Spinal cord (tissue), 10 donors: Measurements from ENCODE around the gene NMNAT2. TPM values are rescaled to one million over a fixed set of nuclear protein-coding genes. Genes with fewer than 3 reads are reported as not detected.

Experiments used
- DNase-seq, 6 donors: peaks; one replicate each; pipeline versions ENCODE4 v3.0.0 to v3.0.0-alpha.2; 2013 to 2015; ENCODE audit warnings: low spot score in 6 of 6, low read depth in 4 of 6
- H3K27ac ChIP-seq: one replicate; pipeline ENCODE4 v1.5.1; 2013; ENCODE audit warnings: low read depth, low read length, control low read depth
- H3K27me3 ChIP-seq: one replicate; pipeline ENCODE4 v1.6.1; 2013; ENCODE audit warnings: low read length; ENCODE audit not compliant: control insufficient read depth, insufficient read depth
- H3K36me3 ChIP-seq: one replicate; pipeline ENCODE4 v1.6.1; 2013; ENCODE audit warnings: low read length; ENCODE audit not compliant: control insufficient read depth, insufficient read depth
- H3K4me1 ChIP-seq: one replicate; pipeline ENCODE4 v1.6.1; 2013; ENCODE audit warnings: low read length; ENCODE audit not compliant: control insufficient read depth, insufficient read depth
- H3K4me3 ChIP-seq: one replicate; pipeline ENCODE4 v1.5.1; 2013; ENCODE audit warnings: low read depth, low read length, control low read depth
- H3K9me3 ChIP-seq: one replicate; pipeline ENCODE4 v1.6.1; 2013; ENCODE audit warnings: low read length; ENCODE audit not compliant: control insufficient read depth, insufficient read depth
- WGBS: methylation state at CpG from one replicate; pipeline ENCODE4 v1.1.5; 2013; ENCODE audit warnings: missing lambda C conversion rate; ENCODE audit not compliant: insufficient coverage; 5-methylcytosine and 5-hydroxymethylcytosine counted together
- polyA plus RNA-seq, 2 donors: library from polyadenylated mRNA; unstranded; fragments of 120-200 nt; gene quantifications; one replicate each; pipeline ENCODE4 v1.2.1, GENCODE V29; 2013; ENCODE audit not compliant: insufficient read length in 2 of 2
- total RNA-seq, 2 donors: library from RNA; depleted of rRNA in 1 of 2; stranded (reverse); fragments of 120-200 nt in 1 of 2; fragments of >200 nt in 1 of 2; gene quantifications; one replicate each; pipeline versions ENCODE4 v1.2.3 to v1.2.4, GENCODE V29; 2013 to 2014
- donor health status: healthy.

The NMNAT2 gene
- total and polyA plus RNA-seq, 4 donors: 20.8 to 65.9 (median 45.4) TPM

DNA sequence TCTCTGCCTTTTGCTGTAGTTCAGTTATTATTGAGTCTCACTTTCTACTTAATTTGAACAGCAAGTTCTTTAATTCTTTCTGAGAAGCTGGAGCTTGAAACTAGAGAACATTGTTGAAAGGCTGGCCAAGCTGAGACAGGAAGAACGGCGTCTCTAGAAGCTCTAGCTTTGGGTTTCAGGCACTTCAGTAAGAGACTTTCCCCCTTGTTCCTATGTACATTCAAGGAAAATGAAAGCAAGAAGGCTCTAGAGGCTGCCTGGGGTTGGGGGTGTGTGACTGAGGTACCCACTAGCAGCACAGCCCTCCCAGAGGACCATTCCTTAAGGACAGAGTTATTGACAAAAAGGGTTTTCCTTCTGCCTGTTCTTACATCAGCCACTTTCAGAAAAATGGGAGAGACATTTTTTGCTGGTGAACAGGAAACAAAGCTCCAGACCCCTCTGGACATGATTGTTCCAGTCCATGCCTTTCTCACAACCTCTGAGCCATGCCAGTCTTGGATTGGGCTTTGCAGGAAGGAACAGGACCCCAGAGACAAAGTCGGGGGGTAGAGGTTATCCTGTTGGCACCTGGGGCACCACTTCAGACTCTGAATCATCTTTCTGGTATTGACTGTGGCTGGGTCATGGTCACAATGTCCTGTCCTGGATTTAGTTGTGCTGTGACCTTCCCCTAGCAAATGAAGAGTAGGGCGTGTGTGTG lies 169.0 kb downstream of the NMNAT2 start:
- no peaks in the 10 kb centered on the region for H3K27me3 ChIP-seq
- peaks cover 22% of the 10 kb centered on the region for H3K36me3 ChIP-seq
- 78% methylated on average over 1 of the region's 4 CpGs for WGBS
- no peak for DNase-seq
- no peak overlapping the region for H3K4me3 ChIP-seq
- H3K4me1 ChIP-seq: no peaks in the 10 kb centered on the region
- H3K9me3 ChIP-seq: no peaks in the 10 kb centered on the region
- no peak overlapping the region for H3K27ac ChIP-seq

DNA sequence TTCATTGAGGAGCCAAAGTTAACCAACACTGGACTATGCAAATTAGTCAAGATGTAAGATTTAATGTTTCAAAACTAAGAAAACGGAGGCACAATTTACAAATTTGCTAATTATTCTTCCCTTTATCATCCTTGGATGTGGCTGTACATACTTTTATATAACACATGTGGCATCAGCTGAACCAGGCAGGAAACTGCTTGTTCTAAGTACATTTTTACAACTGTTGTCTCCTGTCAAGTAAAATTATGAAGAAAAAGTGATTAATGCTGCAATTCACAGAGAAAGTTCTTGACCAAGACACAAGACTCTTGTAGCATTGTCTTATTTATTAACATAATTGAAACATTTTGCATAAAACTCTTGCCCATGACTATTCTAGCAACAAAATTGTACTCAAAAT lies 170.2 kb downstream of the NMNAT2 start:
- no peak overlapping the region for H3K4me3 ChIP-seq
- WGBS: no CpG with 5 or more reads among the region's 1 CpG
- DNase-seq: no peak

DNA sequence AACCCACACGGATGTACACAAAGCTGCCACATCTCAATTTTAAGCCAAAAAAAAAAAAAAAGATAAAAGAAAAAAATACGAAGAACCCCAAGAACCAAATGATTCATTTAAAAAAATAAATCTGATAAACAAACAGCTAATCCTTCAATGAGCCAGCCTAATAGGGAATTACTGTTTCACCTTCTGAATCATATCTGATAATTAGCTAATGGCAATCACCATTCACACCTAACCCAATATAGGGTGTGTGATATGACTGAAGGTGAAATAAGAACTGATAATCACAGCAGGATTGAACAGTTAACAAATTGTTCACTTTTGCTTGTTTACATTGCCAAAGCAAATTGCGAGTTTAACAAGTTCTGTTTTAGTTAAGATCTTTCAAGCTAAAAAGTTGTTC lies 170.7 kb downstream of the NMNAT2 start:
- no CpG with 5 or more reads among the region's 3 CpGs for WGBS

More for the DNA sequence above, 170.2 kb downstream of the NMNAT2 start:
- H3K36me3 ChIP-seq: peaks cover 22% of the 10 kb centered on the region
- no peaks in the 10 kb centered on the region for H3K4me1 ChIP-seq
- no peaks in the 10 kb centered on the region for H3K9me3 ChIP-seq
- no peak overlapping the region for H3K27ac ChIP-seq
- H3K27me3 ChIP-seq: no peaks in the 10 kb centered on the region

DNA sequence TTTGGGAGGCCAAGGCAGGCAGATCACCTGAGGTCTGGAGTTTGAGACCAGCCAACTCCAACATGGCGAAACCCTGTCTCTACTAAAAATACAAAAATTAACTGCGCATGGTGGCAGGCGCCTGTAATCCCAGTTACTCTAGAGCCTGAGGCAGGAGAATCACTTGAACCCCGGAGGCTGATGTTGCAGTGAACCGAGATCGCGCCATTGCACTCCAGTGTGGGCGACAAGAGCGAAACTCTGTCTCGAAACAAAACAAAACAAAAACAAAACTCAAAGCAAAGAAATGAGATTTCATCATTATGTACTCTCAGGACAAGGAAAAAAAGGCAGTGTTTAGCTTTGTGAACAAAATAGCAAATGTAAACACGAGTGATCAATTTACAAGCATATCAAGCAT lies 171.1 kb downstream of the NMNAT2 start:
- Histone ChIP-seq H3K27me3 (no peaks in the 10 kb centered on the region), H3K4me3 (no peak overlapping the region), H3K36me3 (peaks cover 15% of the 10 kb centered on the region), H3K27ac (no peak overlapping the region), H3K9me3 (no peaks in the 10 kb centered on the region), H3K4me1 (no peaks in the 10 kb centered on the region)
- 100% methylated on average over 5 of the region's 11 CpGs for WGBS
- no peak for DNase-seq

More for the DNA sequence above, 170.7 kb downstream of the NMNAT2 start:
- H3K9me3 ChIP-seq: no peaks in the 10 kb centered on the region
- H3K4me3 ChIP-seq: no peak overlapping the region
- no peak overlapping the region for H3K27ac ChIP-seq
- H3K36me3 ChIP-seq: peaks cover 19% of the 10 kb centered on the region
- H3K27me3 ChIP-seq: no peaks in the 10 kb centered on the region
- DNase-seq: no peak
- no peaks in the 10 kb centered on the region for H3K4me1 ChIP-seq

DNA sequence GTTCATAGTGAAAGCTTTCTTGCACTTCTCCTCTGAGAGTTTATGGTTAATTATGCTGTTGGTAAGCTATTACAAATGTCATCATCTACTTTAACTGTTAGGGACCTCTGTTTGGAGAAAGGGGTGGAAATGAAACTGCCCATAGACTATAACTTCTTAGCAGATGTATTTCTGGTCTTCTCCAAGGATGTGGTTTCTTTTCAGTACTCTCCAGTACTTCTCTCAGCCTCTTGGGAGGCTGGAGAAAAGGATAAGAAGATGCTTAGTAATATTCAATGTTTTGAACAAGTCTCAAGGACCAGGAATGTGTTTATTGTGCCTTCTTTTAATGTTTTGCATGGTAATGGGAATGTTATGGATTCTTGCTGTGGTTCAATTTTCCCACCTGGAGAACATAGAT lies 171.7 kb downstream of the NMNAT2 start:
- Histone ChIP-seq H3K4me3 (no peak overlapping the region), H3K36me3 (peaks cover 8% of the 10 kb centered on the region), H3K4me1 (no peaks in the 10 kb centered on the region), H3K27me3 (no peaks in the 10 kb centered on the region), H3K9me3 (no peaks in the 10 kb centered on the region), H3K27ac (no peak overlapping the region)
- no peak for DNase-seq

DNA sequence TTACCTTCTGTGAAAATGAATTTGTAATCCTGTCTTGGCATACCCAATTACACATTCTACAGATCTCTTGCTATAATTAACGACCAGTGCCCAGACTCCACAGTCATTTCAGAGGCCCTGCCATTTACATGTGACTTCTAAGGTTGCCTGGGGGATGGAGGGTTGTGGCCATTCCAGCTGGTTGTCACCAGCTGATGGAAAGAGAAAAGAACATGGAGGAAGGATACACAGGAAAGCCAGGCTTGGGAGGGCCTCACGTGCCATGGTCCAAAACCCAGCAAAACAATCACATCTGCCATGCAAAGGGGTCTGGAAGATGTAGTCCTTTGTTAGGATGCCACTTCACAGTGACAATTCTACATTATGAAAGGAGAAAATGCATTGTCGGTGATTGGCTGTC lies 172.8 kb downstream of the NMNAT2 start:
- Histone ChIP-seq H3K27me3 (no peaks in the 10 kb centered on the region), H3K27ac (no peak overlapping the region), H3K36me3 (peaks cover 5% of the 10 kb centered on the region), H3K4me3 (no peak overlapping the region), H3K4me1 (no peaks in the 10 kb centered on the region), H3K9me3 (no peaks in the 10 kb centered on the region)
- DNase-seq: no peak
- no CpG with 5 or more reads among the region's 3 CpGs for WGBS

DNA sequence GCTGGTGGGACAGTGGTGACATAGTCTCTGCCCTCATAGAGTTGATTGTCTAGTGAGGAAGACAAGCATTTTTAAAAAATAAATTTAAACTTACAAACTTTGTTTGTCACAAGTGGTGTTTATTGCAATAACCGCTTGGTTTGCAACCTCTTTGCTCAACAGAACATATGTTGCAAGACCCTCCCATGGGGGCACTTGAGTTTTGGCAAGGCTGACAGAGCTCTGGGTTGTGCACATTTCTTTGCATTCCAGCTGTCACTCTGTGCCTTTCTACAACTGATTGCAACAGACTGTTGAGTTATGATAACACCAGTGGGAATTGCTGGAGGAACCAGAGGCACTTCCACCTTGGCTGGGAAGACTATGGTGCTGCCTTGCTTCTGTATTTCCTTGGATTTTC lies 173.7 kb downstream of the NMNAT2 start:
- no peak overlapping the region for H3K4me3 ChIP-seq
- DNase-seq: peak in 1 of 6 donors; percentile 79
- no peaks in the 10 kb centered on the region for H3K27me3 ChIP-seq
- no peak overlapping the region for H3K27ac ChIP-seq
- WGBS: 80% methylated on average over 1 of the region's 1 CpG
- no peaks in the 10 kb centered on the region for H3K9me3 ChIP-seq
- H3K36me3 ChIP-seq: no peaks in the 10 kb centered on the region
- H3K4me1 ChIP-seq: no peaks in the 10 kb centered on the region

DNA sequence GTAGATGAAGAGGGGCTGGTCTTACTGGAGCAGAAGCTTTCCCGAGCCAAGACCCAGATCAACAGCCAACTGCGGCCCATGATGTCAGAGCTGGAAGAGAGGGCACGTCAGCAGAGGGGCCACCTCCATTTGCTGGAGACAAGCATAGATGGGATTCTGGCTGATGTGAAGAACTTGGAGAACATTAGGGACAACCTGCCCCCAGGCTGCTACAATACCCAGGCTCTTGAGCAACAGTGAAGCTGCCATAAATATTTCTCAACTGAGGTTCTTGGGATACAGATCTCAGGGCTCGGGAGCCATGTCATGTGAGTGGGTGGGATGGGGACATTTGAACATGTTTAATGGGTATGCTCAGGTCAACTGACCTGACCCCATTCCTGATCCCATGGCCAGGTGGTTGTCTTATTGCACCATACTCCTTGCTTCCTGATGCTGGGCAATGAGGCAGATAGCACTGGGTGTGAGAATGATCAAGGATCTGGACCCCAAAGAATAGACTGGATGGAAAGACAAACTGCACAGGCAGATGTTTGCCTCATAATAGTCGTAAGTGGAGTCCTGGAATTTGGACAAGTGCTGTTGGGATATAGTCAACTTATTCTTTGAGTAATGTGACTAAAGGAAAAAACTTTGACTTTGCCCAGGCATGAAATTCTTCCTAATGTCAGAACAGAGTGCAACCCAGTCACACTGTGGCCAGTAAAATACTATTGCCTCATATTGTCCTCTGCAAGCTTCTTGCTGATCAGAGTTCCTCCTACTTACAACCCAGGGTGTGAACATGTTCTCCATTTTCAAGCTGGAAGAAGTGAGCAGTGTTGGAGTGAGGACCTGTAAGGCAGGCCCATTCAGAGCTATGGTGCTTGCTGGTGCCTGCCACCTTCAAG lies 174.8 kb downstream of the NMNAT2 start:
- Histone ChIP-seq H3K9me3 (no peaks in the 10 kb centered on the region), H3K36me3 (no peaks in the 10 kb centered on the region), H3K27me3 (no peaks in the 10 kb centered on the region), H3K4me1 (no peaks in the 10 kb centered on the region), H3K27ac (no peak overlapping the region), H3K4me3 (no peak overlapping the region)
- 95% methylated on average over 4 of the region's 5 CpGs for WGBS
- no peak for DNase-seq

DNA sequence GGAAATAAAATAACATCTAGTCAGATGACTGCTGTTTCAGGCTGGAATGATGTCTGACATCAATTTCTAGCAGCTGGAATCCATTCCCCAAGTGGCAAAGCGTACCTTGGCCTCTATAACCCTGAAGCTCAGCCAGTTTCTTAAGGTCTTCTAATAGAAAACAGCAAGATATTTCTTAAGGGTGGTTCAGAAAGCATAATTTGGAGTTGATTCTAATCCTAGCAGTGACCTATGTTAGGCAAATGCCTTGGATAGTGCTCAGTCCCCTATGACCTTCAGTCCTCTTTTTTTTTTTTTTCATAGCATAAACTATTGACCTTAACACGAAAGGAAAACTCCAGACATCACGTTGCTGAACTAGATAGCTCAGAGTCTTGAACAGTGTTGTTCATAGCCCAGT lies 175.6 kb downstream of the NMNAT2 start:
- Histone ChIP-seq H3K27ac (no peak overlapping the region), H3K4me3 (no peak overlapping the region), H3K4me1 (no peaks in the 10 kb centered on the region), H3K9me3 (no peaks in the 10 kb centered on the region), H3K27me3 (no peaks in the 10 kb centered on the region), H3K36me3 (no peaks in the 10 kb centered on the region)
- no peak for DNase-seq
- WGBS: no CpG with 5 or more reads among the region's 3 CpGs

DNA sequence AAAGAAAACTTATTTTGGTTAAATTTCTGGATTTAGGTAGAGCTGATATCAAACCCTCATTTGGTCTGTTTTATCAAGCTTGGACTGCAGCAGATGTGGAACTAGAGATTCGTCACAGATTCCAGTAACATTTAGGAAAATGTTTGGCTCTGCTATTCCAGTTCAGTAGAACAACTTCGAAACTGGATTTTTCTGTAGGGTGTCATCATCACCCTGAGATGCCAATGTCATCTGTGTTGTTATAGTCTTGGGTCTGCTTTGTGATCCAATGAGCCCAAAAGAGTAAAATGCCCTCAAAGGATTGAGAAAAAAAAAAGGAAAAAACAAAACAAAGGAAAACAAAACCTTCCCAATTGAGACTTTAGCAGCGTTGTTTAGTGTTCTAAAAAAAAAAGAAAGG lies 176.7 kb downstream of the NMNAT2 start:
- DNase-seq: peak in 1 of 6 donors; percentile 77
- WGBS: 63% methylated on average over 2 of the region's 3 CpGs
- H3K27ac ChIP-seq: no peak overlapping the region

More for the DNA sequence above, 176.7 kb downstream of the NMNAT2 start:
- no peak overlapping the region for H3K4me3 ChIP-seq
- H3K27me3 ChIP-seq: no peaks in the 10 kb centered on the region
- H3K36me3 ChIP-seq: no peaks in the 10 kb centered on the region
- H3K9me3 ChIP-seq: no peaks in the 10 kb centered on the region
- no peaks in the 10 kb centered on the region for H3K4me1 ChIP-seq
